IPS-11a (cell line): Measurements from ENCODE around the gene CSRNP2.
"Not testable (repeated sequence)": the region's sequence is repeated elsewhere in the genome, so short reads cannot be mapped to it uniquely, and the experiment has no call there.

Source experiments
- H3K4me3 ChIP-seq: one replicate; pipeline ENCODE4 v1.5.1; 2013; ENCODE audit warnings: low read depth, low read length, control low read depth

CSRNP2 gene

GRCh38 chr12:51078346-51078745 is 5.0 kb downstream of the CSRNP2 start:
- not testable (repeated sequence) for H3K4me3 ChIP-seq

- H3K4me3 ChIP-seq, result no peak overlapping the region
These were observed 5.5 kb downstream of the CSRNP2 start for GRCh38 chr12:51077930-51078329.

GRCh38 chr12:51076236-51076930 is 7.0 kb downstream of the CSRNP2 start:
- H3K4me3 ChIP-seq, result no peak overlapping the region

DNA sequence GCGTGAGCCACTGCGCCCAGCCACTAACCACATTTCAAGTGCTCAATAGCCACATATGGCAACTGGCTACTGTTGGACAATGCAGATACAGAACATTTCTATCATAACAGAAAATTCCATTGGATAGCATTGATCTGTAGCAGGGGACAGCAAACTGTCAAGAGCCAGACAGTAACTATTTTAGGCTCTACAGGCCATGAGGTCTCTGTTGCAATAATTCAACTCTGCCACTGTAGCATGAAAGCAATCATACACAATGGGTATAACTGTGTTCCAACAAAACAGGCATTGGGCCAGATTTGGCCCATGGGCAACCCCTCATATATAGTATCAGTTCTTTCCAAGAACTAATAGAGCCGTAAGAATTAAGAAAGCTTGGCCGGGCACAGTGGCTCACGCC is 8.0 kb downstream of the CSRNP2 start:
- H3K4me3 ChIP-seq, result no peak overlapping the region

DNA sequence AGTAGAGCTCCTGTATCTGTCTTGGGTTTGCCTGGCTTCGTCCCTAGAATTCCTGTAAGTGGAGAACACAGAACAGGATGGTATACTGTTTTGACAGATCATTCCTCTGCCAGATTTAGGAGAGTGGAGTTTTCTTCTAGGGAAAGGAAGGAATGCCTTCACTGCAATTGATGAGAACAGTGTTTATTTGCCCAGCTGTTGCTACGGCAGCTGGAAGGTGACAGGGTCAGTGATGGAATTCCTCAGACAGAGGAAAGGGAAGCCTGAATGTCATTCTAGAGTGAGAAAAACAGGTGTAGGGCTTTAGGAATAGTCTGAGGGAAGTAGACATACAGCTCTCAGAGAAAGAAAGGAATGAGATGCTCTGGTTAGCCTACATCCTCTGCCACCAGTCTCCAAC is 11.7 kb downstream of the CSRNP2 start:
- no peak overlapping the region for H3K4me3 ChIP-seq

DNA sequence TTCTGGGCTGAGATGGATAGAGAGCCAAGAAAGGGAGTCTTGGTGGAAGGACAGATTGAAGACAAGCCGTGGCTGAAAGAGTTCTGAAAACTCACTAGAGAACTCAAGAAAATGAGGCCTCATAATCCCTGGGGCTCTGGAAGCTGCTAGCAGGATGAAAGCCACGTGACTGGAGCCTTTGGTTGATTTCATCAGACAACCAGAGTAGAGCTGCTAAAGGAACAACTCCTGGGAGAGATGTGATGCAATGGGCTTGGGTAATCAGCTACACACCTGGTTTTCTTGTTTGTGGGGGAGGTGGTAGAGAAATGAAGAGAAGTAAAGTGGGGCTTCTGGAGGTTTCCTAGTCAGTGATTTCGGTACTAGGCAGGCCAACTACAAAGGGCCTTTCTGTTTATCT is 13.4 kb downstream of the CSRNP2 start:
- no peak overlapping the region for H3K4me3 ChIP-seq

- no peak overlapping the region for H3K4me3 ChIP-seq
These were observed 15.6 kb downstream of the CSRNP2 start for GRCh38 chr12:51067771-51068170.

GRCh38 chr12:51067229-51067628 is 16.2 kb downstream of the CSRNP2 start:
- no peak overlapping the region for H3K4me3 ChIP-seq

DNA sequence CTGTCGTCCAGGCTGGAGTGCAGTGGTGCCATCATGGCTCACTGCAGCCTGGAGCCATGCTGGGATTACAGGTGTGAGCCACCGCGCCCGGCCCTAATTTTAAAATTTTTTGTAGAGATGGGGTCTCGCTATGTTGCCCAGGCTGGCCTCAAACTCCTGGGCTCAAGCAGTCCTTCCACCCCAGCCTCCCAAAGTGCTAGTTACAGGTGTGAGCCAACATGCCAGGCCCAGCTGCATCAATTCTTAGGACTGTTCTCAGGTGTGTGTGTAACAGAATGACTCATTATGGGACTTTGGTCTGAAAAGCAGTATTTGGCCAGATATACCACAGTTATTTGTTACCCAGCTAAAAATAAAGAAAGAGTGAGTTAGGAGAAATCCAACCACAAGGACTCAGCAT is 17.9 kb downstream of the CSRNP2 start:
- no peak overlapping the region for H3K4me3 ChIP-seq

GRCh38 chr12:51062631-51063397 is 20.6 kb downstream of the CSRNP2 start:
- H3K4me3 ChIP-seq, result no peak overlapping the region

GRCh38 chr12:51059086-51059485 is 24.3 kb downstream of the CSRNP2 start:
- H3K4me3 ChIP-seq, result no peak overlapping the region

GRCh38 chr12:51056242-51056641 is 27.2 kb downstream of the CSRNP2 start:
- no peak overlapping the region for H3K4me3 ChIP-seq

GRCh38 chr12:51055060-51055459 is 28.3 kb downstream of the CSRNP2 start:
- no peak overlapping the region for H3K4me3 ChIP-seq

- no peak overlapping the region for H3K4me3 ChIP-seq
These were observed 31.6 kb downstream of the CSRNP2 start for GRCh38 chr12:51051787-51052186.

DNA sequence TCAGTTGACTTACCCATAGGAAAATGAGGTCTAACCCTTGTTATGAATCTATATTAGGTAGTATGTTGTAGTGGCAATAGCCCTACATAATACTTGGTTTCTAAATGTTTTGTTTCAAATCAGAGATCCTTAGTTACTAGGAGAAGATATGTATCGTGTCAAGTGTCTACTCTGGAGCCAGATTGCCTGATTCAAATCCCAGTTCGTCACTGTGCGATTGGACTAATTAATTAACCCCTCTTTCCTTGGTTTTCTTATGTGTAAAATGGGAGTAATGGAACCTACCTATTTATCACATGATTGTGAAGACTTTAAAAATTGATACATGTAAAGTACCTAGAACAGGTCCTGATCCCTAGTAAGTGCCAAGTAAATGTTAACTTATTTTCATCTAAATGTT is 33.9 kb downstream of the CSRNP2 start:
- no peak overlapping the region for H3K4me3 ChIP-seq

GRCh38 chr12:51048661-51049251 is 34.6 kb downstream of the CSRNP2 start:
- H3K4me3 ChIP-seq, result peak overlapping the region; percentile 78

- H3K4me3 ChIP-seq, result peak within 1 kb of the TSS; percentile 78
These were observed 35.5 kb downstream of the CSRNP2 start, which contains the start of gene LETMD1 for GRCh38 chr12:51047655-51048540. LETMD1 (plus strand) TSS chr12:51048327; CDS start chr12:51048357, 30 bp downstream.

DNA sequence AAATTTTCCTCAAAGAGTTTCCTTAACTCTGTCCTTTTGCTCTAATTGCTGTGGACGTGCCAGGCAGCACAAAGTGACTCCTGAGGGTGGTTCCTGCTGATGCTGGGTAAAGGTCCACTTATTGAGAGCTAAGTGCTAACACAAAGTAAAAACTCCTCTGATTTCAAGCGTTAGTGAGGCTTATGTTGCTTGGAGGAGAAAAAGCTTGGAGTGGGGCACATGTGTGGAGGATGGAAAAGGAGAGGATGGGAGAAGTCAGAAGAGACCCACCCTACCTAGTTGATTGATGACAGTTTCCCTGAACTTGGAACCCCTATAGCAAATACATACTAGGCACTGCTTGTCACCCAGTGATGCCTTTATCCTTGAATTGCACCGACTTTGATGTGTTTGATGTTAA is 47.1 kb downstream of the CSRNP2 start:
- H3K4me3 ChIP-seq, result no peak overlapping the region

DNA sequence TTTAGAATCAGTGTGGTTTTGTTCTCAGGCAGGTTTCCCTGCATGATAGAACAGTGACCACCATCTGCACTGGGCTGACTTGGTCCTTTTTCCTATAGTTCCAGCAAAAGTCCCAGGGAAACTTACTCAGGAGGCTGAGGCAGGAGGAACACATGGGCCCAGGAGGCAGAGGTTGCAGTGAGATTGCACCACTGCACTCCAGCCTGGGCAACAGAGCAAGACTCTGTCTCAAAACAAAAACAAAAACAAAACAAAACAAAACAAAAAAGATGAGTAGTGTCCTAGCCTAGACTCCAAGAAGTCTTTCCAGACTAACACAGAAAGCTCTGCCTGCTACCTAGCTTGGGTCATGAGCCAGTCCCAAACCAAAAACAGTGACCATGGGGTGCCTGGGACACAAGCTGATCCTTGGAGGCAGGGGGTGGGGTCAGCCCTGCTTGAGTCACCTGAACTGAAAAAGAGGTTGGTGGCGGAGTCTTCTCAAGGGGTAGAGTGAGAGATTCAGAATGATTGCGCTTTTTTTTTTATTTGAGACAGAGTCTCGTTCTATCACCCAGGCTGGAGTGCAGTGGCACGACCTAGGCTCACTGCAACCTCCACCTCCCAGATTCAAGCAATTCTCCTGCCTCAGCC is 49.8 kb downstream of the CSRNP2 start:
- H3K4me3 ChIP-seq, result no peak overlapping the region

- no peak overlapping the region for H3K4me3 ChIP-seq
These were observed 50.3 kb downstream of the CSRNP2 start for GRCh38 chr12:51033048-51033447.

GRCh38 chr12:51028813-51029150 is 54.6 kb downstream of the CSRNP2 start:
- no peak overlapping the region for H3K4me3 ChIP-seq
